GM23338 (cell line): ENCODE measurements around the gene EDNRA. TPM values are rescaled to one million over a fixed set of nuclear protein-coding genes. Genes with fewer than 3 reads are reported as not detected.

Source experiments
- ATAC-seq: fragments of 200-7000 bp; cut with Tn5 transposase; 3 replicates; pipeline ENCODE4 v1.9.1; 2020
- DNase-seq: peaks from one replicate; pipeline ENCODE4 v3.0.0-alpha.2; 2015; ENCODE audit warnings: low spot score
- H2AFZ ChIP-seq: fragments of 200-600 bp; sonication (generic); 2 replicates; pipeline ENCODE4 v1.8.0; 2016; ENCODE audit warnings: antibody characterized with exemption, mild to moderate bottlenecking, moderate library complexity
- H3F3A ChIP-seq: fragments of 200-600 bp; sonication (generic); replicated peaks from 2 replicates; pipeline ENCODE4 v1.8.0; 2017; ENCODE audit warnings: antibody characterized with exemption, mixed run types, low read depth
- H3K27ac ChIP-seq: fragments of 200-600 bp; sonication (generic); 2 replicates; pipeline ENCODE4 v1.6.1; 2016; ENCODE audit warnings: low read depth
- H3K27me3 ChIP-seq: fragments of 200-600 bp; sonication (generic); 2 replicates; pipeline ENCODE4 v1.8.0; 2016; ENCODE audit warnings: mild to moderate bottlenecking, mixed run types, moderate library complexity; ENCODE audit not compliant: insufficient read depth
- H3K36me3 ChIP-seq: fragments of 200-600 bp; sonication (generic); 2 replicates; pipeline ENCODE4 v1.8.0; 2016; ENCODE audit warnings: mild to moderate bottlenecking; ENCODE audit not compliant: insufficient read depth
- H3K4me1 ChIP-seq: fragments of 200-600 bp; sonication (generic); 2 replicates; pipeline ENCODE4 v1.8.0; 2016; ENCODE audit warnings: mild to moderate bottlenecking, moderate library complexity; ENCODE audit not compliant: insufficient read depth
- H3K4me2 ChIP-seq: fragments of 200-600 bp; sonication (generic); 2 replicates; pipeline ENCODE4 v1.7.1; 2017; ENCODE audit warnings: mixed run types
- H3K4me3 ChIP-seq: fragments of 200-600 bp; sonication (generic); 2 replicates; pipeline ENCODE4 v1.6.1; 2016; ENCODE audit warnings: mixed run types
- H3K79me2 ChIP-seq: fragments of 200-600 bp; sonication (generic); replicated peaks from 2 replicates; pipeline ENCODE4 v1.8.0; 2017; ENCODE audit warnings: mild to moderate bottlenecking; ENCODE audit not compliant: insufficient read depth
- H3K9me2 ChIP-seq: fragments of 200-600 bp; sonication (generic); 2 replicates; pipeline ENCODE4 v1.8.0; 2017; ENCODE audit not compliant: insufficient read depth
- H4K20me1 ChIP-seq: fragments of 200-600 bp; sonication (generic); replicated peaks from 2 replicates; pipeline ENCODE4 v1.8.0; 2017; ENCODE audit warnings: mild to moderate bottlenecking; ENCODE audit not compliant: insufficient read depth
- H3K27ac Mint-ChIP-seq: 2 replicates; pipeline ENCODE4 v1.8.0; 2020; ENCODE audit warnings: inconsistent platforms, mild to moderate bottlenecking, moderate library complexity, mixed read lengths
- H3K27me3 Mint-ChIP-seq: 3 replicates; pipeline ENCODE4 v1.8.0; 2022; ENCODE audit warnings: low read depth, mild to moderate bottlenecking, moderate library complexity, mixed read lengths, inconsistent platforms; ENCODE audit not compliant: insufficient read depth, poor library complexity
- H3K36me3 Mint-ChIP-seq: 3 replicates; pipeline ENCODE4 v1.8.0; 2021; ENCODE audit warnings: low read depth, mild to moderate bottlenecking, inconsistent platforms, moderate library complexity, mixed read lengths
- H3K4me1 Mint-ChIP-seq: 3 replicates; pipeline ENCODE4 v1.8.0; 2020; ENCODE audit warnings: mild to moderate bottlenecking, inconsistent platforms, mixed read lengths
- H3K4me3 Mint-ChIP-seq: 3 replicates; pipeline ENCODE4 v1.8.0; 2021; ENCODE audit warnings: moderate library complexity, mild to moderate bottlenecking, inconsistent platforms, mixed read lengths
- H3K9me3 Mint-ChIP-seq: 3 replicates; pipeline ENCODE4 v1.8.0; 2020; ENCODE audit warnings: moderate library complexity, mild to moderate bottlenecking, inconsistent platforms, mixed read lengths
- CTCF ChIP-seq, 2 experiments: fragments of 200-600 bp in 1 of 2; sonication (generic) in 1 of 2; conservative IDR thresholded peaks; 2 replicates each; pipeline versions ENCODE4 v1.5.1 to v1.6.1; 2016 to 2017; ENCODE audit warnings: antibody characterized with exemption in 2 of 2, low read depth in 2 of 2, mild to moderate bottlenecking in 2 of 2, moderate library complexity in 1 of 2
- EZH2phosphoT487 ChIP-seq: fragments of 200-600 bp; sonication (generic); IDR thresholded peaks from one replicate; pipeline ENCODE4 v1.8.1; 2018; ENCODE audit warnings: antibody characterized with exemption; ENCODE audit not compliant: unreplicated experiment
- JUNB ChIP-seq: IDR thresholded peaks from one replicate; pipeline ENCODE4 v1.6.1; 2016; ENCODE audit warnings: antibody characterized with exemption; ENCODE audit not compliant: unreplicated experiment
- NANOG ChIP-seq: IDR thresholded peaks from 2 replicates; pipeline ENCODE4 v1.6.1; 2016; ENCODE audit warnings: antibody characterized with exemption, borderline replicate concordance
- POLR2AphosphoS5 ChIP-seq: IDR thresholded peaks from 2 replicates; pipeline ENCODE4 v1.6.1; 2016; ENCODE audit warnings: antibody characterized with exemption, low read depth
- REST ChIP-seq: IDR thresholded peaks from one replicate; pipeline ENCODE4 v1.6.1; 2018; ENCODE audit warnings: antibody characterized with exemption; ENCODE audit not compliant: unreplicated experiment
- STAT1 ChIP-seq: IDR thresholded peaks from one replicate; pipeline ENCODE4 v1.6.1; 2016; ENCODE audit warnings: antibody characterized with exemption; ENCODE audit not compliant: unreplicated experiment
- ZNF114 ChIP-seq: fragments of 250-450 bp; sonication (Bioruptor Pico); IDR thresholded peaks from 2 replicates; pipeline ENCODE4 v1.5.0; 2020; ENCODE audit warnings: mild to moderate bottlenecking, moderate library complexity
- polyA plus RNA-seq: library from polyadenylated mRNA; unstranded; fragments of >200 nt; fragmentation: Nextera tagmentation; extraction: Ambion mirVana; gene quantifications from 2 replicates; pipeline ENCODE4 v1.2.1, GENCODE V29; 2016
- total RNA-seq: library from RNA; depleted of rRNA; stranded (reverse); fragments of >200 nt; shearing (Covaris generic); gene quantifications from 2 replicates; pipeline ENCODE4 v1.2.3, GENCODE V29; 2014
- TF ChIP-seq, protein P1 (sequence below): IDR thresholded peaks from 2 replicates; pipeline ENCODE4 v1.6.1; 2016; ENCODE audit warnings: antibody characterized with exemption
- TF ChIP-seq, protein P2 (sequence below): fragments of 250-450 bp; sonication (Bioruptor Pico); IDR thresholded peaks from 2 replicates; pipeline ENCODE4 v1.5.0; 2020; ENCODE audit warnings: mild to moderate bottlenecking, moderate library complexity

Gene EDNRA
- total and polyA plus RNA-seq, 2 experiments from 2014 or later: 1.5 to 5.0 TPM

DNA sequence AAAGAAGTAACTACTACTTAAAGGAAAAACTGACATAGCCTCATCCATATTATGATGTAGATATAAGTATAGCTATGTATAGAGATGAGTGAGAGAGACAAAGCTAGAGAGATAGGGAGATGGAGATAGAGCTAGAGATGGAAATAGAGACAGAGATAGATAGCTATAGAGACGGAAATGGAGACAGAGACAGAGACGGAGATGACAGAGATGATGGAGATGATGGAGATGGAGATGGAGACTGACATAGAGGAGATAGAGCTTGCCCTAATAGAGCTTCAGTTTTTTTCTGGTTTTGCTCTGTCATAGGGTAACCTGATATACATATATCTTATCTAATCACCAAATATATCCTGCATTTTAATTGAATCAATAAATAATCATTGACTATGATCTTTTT lies 4.3 kb downstream of the EDNRA start:
- no peaks in the 10 kb centered on the region; the same call in 1 of the 2 replicates for H4K20me1 ChIP-seq
- DNase-seq: no peak
- H3K27me3 Mint-ChIP-seq: peaks cover 20% of the 10 kb centered on the region
- no peaks in the 10 kb centered on the region for H3F3A ChIP-seq
- peaks cover 13% of the 10 kb centered on the region for H3K4me1 Mint-ChIP-seq
- no peak overlapping the region for H3K4me3 ChIP-seq
- H3K36me3 ChIP-seq: no peaks in the 10 kb centered on the region
- H3K4me3 Mint-ChIP-seq: no peak overlapping the region
- no peaks in the 10 kb centered on the region for H3K36me3 Mint-ChIP-seq
- no peak overlapping the region for H3K27ac Mint-ChIP-seq
- TF ChIP-seq EZH2phosphoT487: no peak
- TF ChIP-seq STAT1: no peak
- no peak for TF ChIP-seq NANOG
- peaks cover 4% of the 10 kb centered on the region; the same call in 1 of the 2 replicates for H3K4me1 ChIP-seq
- H3K9me3 Mint-ChIP-seq: no peaks in the 10 kb centered on the region
- H3K27ac ChIP-seq: no peak overlapping the region
- no peak overlapping the region for H3K4me2 ChIP-seq
- H2AFZ ChIP-seq: no peak overlapping the region
- H3K27me3 ChIP-seq: peaks cover 33% of the 10 kb centered on the region
- H3K79me2 ChIP-seq: no peaks in the 10 kb centered on the region
- ATAC-seq: no peak
- H3K9me2 ChIP-seq: no peaks in the 10 kb centered on the region

- Histone ChIP-seq H2AFZ (no peak overlapping the region), H3K27ac (no peak overlapping the region), H3K9me2 (no peaks in the 10 kb centered on the region), H3K4me1 (no peaks in the 10 kb centered on the region), H3K79me2 (no peaks in the 10 kb centered on the region), H3K27me3 (peaks cover 8% of the 10 kb centered on the region), H4K20me1 (no peaks in the 10 kb centered on the region; the same call in 1 of the 2 replicates), H3K36me3 (no peaks in the 10 kb centered on the region), H3K4me3 (no peak overlapping the region), H3K4me2 (no peak overlapping the region), H3F3A (no peaks in the 10 kb centered on the region)
- DNase-seq: no peak
- H3K4me1 Mint-ChIP-seq: peaks cover 6% of the 10 kb centered on the region
- H3K36me3 Mint-ChIP-seq: no peaks in the 10 kb centered on the region
- H3K4me3 Mint-ChIP-seq: no peak overlapping the region
- peaks cover 2% of the 10 kb centered on the region for H3K27me3 Mint-ChIP-seq
- H3K27ac Mint-ChIP-seq: no peak overlapping the region
- H3K9me3 Mint-ChIP-seq: no peaks in the 10 kb centered on the region
- ATAC-seq: no peak
- no peak for TF ChIP-seq REST
- TF ChIP-seq POLR2AphosphoS5: no peak
- TF ChIP-seq CTCF (conservative IDR thresholded peaks at IDR 0.05; ENCODE audit: low read depth in 2 of 2): no peak
- no peak for TF ChIP-seq JUNB
- TF ChIP-seq, protein P1, sequence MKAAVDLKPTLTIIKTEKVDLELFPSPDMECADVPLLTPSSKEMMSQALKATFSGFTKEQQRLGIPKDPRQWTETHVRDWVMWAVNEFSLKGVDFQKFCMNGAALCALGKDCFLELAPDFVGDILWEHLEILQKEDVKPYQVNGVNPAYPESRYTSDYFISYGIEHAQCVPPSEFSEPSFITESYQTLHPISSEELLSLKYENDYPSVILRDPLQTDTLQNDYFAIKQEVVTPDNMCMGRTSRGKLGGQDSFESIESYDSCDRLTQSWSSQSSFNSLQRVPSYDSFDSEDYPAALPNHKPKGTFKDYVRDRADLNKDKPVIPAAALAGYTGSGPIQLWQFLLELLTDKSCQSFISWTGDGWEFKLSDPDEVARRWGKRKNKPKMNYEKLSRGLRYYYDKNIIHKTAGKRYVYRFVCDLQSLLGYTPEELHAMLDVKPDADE: no peak
- TF ChIP-seq ZNF114 (CRISPR knock-in tag): no peak
- TF ChIP-seq, protein P2, sequence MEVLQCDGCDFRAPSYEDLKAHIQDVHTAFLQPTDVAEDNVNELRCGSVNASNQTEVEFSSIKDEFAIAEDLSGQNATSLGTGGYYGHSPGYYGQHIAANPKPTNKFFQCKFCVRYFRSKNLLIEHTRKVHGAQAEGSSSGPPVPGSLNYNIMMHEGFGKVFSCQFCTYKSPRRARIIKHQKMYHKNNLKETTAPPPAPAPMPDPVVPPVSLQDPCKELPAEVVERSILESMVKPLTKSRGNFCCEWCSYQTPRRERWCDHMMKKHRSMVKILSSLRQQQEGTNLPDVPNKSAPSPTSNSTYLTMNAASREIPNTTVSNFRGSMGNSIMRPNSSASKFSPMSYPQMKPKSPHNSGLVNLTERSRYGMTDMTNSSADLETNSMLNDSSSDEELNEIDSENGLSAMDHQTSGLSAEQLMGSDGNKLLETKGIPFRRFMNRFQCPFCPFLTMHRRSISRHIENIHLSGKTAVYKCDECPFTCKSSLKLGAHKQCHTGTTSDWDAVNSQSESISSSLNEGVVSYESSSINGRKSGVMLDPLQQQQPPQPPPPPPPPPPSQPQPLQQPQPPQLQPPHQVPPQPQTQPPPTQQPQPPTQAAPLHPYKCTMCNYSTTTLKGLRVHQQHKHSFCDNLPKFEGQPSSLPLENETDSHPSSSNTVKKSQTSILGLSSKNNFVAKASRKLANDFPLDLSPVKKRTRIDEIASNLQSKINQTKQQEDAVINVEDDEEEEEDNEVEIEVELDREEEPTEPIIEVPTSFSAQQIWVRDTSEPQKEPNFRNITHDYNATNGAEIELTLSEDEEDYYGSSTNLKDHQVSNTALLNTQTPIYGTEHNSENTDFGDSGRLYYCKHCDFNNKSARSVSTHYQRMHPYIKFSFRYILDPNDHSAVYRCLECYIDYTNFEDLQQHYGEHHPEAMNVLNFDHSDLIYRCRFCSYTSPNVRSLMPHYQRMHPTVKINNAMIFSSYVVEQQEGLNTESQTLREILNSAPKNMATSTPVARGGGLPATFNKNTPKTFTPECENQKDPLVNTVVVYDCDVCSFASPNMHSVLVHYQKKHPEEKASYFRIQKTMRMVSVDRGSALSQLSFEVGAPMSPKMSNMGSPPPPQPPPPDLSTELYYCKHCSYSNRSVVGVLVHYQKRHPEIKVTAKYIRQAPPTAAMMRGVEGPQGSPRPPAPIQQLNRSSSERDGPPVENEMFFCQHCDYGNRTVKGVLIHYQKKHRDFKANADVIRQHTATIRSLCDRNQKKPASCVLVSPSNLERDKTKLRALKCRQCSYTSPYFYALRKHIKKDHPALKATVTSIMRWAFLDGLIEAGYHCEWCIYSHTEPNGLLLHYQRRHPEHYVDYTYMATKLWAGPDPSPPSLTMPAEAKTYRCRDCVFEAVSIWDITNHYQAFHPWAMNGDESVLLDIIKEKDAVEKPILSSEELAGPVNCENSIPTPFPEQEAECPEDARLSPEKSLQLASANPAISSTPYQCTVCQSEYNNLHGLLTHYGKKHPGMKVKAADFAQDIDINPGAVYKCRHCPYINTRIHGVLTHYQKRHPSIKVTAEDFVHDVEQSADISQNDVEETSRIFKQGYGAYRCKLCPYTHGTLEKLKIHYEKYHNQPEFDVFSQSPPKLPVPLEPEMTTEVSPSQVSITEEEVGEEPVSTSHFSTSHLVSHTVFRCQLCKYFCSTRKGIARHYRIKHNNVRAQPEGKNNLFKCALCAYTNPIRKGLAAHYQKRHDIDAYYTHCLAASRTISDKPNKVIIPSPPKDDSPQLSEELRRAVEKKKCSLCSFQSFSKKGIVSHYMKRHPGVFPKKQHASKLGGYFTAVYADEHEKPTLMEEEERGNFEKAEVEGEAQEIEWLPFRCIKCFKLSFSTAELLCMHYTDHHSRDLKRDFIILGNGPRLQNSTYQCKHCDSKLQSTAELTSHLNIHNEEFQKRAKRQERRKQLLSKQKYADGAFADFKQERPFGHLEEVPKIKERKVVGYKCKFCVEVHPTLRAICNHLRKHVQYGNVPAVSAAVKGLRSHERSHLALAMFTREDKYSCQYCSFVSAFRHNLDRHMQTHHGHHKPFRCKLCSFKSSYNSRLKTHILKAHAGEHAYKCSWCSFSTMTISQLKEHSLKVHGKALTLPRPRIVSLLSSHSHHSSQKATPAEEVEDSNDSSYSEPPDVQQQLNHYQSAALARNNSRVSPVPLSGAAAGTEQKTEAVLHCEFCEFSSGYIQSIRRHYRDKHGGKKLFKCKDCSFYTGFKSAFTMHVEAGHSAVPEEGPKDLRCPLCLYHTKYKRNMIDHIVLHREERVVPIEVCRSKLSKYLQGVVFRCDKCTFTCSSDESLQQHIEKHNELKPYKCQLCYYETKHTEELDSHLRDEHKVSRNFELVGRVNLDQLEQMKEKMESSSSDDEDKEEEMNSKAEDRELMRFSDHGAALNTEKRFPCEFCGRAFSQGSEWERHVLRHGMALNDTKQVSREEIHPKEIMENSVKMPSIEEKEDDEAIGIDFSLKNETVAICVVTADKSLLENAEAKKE: no peak
- no peak for TF ChIP-seq STAT1
Measured at GRCh38 chr4:147487616-147488015, 6.7 kb downstream of the EDNRA start.
